K562 (cell line): ENCODE data around the gene STUB1. TPM values are rescaled to one million over a fixed set of nuclear protein-coding genes. Genes with fewer than 3 reads are reported as not detected.
A peak's percentile ranks its signal among the peaks of the same experiment; 100 is the strongest.

Source experiments
- BACH1 ChIP-seq: fragments of 200-800 bp; sonication (Bioruptor generic); IDR thresholded peaks from 2 replicates; pipeline ENCODE4 v1.6.1; 2016; ENCODE audit warnings: missing genetic modification characterization, missing compliant biosample characterization
- CCAR2 ChIP-seq: fragments of 200-400 bp; formaldehyde crosslinking; IDR thresholded peaks from 2 replicates; pipeline ENCODE4 v1.6.1; 2017; ENCODE audit warnings: mild to moderate bottlenecking, low read depth, low read length
- CSDE1 ChIP-seq, 2 experiments: fragments of 450-650 bp; IDR thresholded peaks; 2 replicates each; pipeline ENCODE4 v1.6.1; 2016; ENCODE audit warnings: mild to moderate bottlenecking in 1 of 2
- ESRRA ChIP-seq: fragments of 450-650 bp; IDR thresholded peaks from 2 replicates; pipeline ENCODE4 v1.6.1; 2014; ENCODE audit warnings: low read depth, mild to moderate bottlenecking, moderate library complexity, borderline replicate concordance
- ESRRB ChIP-seq: fragments of 250-450 bp; sonication (Bioruptor Pico); IDR thresholded peaks from 2 replicates; pipeline ENCODE4 v1.5.0; 2020; ENCODE audit warnings: mild to moderate bottlenecking, moderate library complexity, borderline replicate concordance
- IRF2 ChIP-seq: sonication (generic); formaldehyde crosslinking; IDR thresholded peaks from 2 replicates; pipeline ENCODE4 v1.8.1; 2022; ENCODE audit warnings: mild to moderate bottlenecking, missing genetic modification reagents
- KAT2B ChIP-seq: IDR thresholded peaks from one replicate; pipeline ENCODE4 v1.6.1; 2012; ENCODE audit warnings: low read depth, mild to moderate bottlenecking, control low read depth, inconsistent platforms, low read length, moderate library complexity
- MECOM ChIP-seq: fragments of 250-450 bp; sonication (Bioruptor Pico); IDR thresholded peaks from 2 replicates; pipeline ENCODE4 v1.8.0; 2022; ENCODE audit warnings: inconsistent platforms
- MYC ChIP-seq, 2 experiments: fragments of 250-450 bp in 1 of 2; sonication (Bioruptor Pico) in 1 of 2; IDR thresholded peaks; 2 replicates each; pipeline versions ENCODE4 v1.5.1 to v1.6.1; 2012 to 2021; ENCODE audit warnings: low read depth in 2 of 2, borderline replicate concordance in 1 of 2, improper control_type of control experiment in 1 of 2, low read length in 1 of 2, mild to moderate bottlenecking in 1 of 2, moderate library complexity in 1 of 2
- NCOA4 ChIP-seq: fragments of 450-650 bp; IDR thresholded peaks from 2 replicates; pipeline ENCODE4 v1.6.1; 2018; ENCODE audit warnings: mild to moderate bottlenecking; ENCODE audit not compliant: partially characterized antibody
- NR4A1 ChIP-seq, 2 experiments: fragments of 250-450 bp in 1 of 2; fragments of 450-650 bp in 1 of 2; sonication (Bioruptor Pico) in 1 of 2; IDR thresholded peaks; 2 replicates each; pipeline versions ENCODE4 v1.4.0 to v1.6.1; 2016 to 2020; ENCODE audit warnings: mild to moderate bottlenecking in 2 of 2, missing compliant biosample characterization in 1 of 2, missing genetic modification characterization in 1 of 2, moderate library complexity in 1 of 2
- PTBP1 ChIP-seq: fragments of 200-400 bp; formaldehyde crosslinking; IDR thresholded peaks from 2 replicates; pipeline ENCODE4 v1.6.1; 2017; ENCODE audit warnings: low read depth, low read length
- SIN3A ChIP-seq, 2 experiments: fragments of 150-350 bp in 1 of 2; IDR thresholded peaks; 2 replicates each; pipeline ENCODE4 v1.6.1; 2011 to 2016; ENCODE audit warnings: borderline replicate concordance in 2 of 2, low read depth in 2 of 2, low read length in 2 of 2, mild to moderate bottlenecking in 2 of 2, moderate library complexity in 2 of 2; ENCODE audit not compliant: control insufficient read depth in 1 of 2
- ZNF445 ChIP-seq: fragments of 250-450 bp; sonication (Bioruptor Pico); IDR thresholded peaks from 2 replicates; pipeline ENCODE4 v1.4.0; 2020; ENCODE audit warnings: low read depth, mild to moderate bottlenecking, moderate library complexity
- ZNF830 ChIP-seq: fragments of 250-450 bp; sonication (Bioruptor Pico); IDR thresholded peaks from 2 replicates; pipeline ENCODE4 v1.5.0; 2021; ENCODE audit warnings: mild to moderate bottlenecking
- polyA plus RNA-seq, 8 experiments: library from polyadenylated mRNA; depleted of rRNA in 4 of 8; stranded (reverse) in 5 of 8; unstranded in 3 of 8; fragments of >200 nt; fragmentation: Nextera tagmentation in 2 of 8; fragmentation: Illumina TruSeq in 1 of 8; extraction: Ambion mirVana in 2 of 8; extraction: Trizol in 1 of 8; gene quantifications; 2 replicates each; pipeline versions ENCODE4 v1.2.1 to v1.2.3, GENCODE V29; 2011 to 2014; ENCODE audit warnings: inconsistent platforms in 1 of 8, missing spikeins in 1 of 8
- total RNA-seq, 7 experiments: library from RNA; depleted of rRNA in 6 of 7; stranded (reverse); fragments of >200 nt in 6 of 7; fragmentation: Illumina TruSeq in 2 of 7; extraction: Trizol in 2 of 7; gene quantifications; 2 replicates each; pipeline versions ENCODE4 v1.2.1 to v1.2.3, GENCODE V29; 2011 to 2021; ENCODE audit warnings: low replicate concordance in 1 of 7
- TF ChIP-seq, protein P1 (sequence below), 2 experiments: fragments of 200-800 bp in 1 of 2; sonication (Bioruptor generic) in 1 of 2; sonication (generic) in 1 of 2; formaldehyde crosslinking in 1 of 2; IDR thresholded peaks in 1 of 2; conservative IDR thresholded peaks in 1 of 2; 2 replicates each; pipeline versions ENCODE4 v1.5.0 to v1.6.1; 2016 to 2020; ENCODE audit warnings: missing compliant biosample characterization in 1 of 2, missing genetic modification characterization in 1 of 2, missing genetic modification reagents in 1 of 2
- TF ChIP-seq, protein P2 (sequence below): sonication (generic); formaldehyde crosslinking; IDR thresholded peaks from 2 replicates; pipeline ENCODE4 v1.4.0; 2020; ENCODE audit warnings: mild to moderate bottlenecking, missing genetic modification reagents
- TF ChIP-seq, protein P3 (sequence below), 2 experiments: fragments of 450-650 bp; IDR thresholded peaks; 2 replicates each; pipeline ENCODE4 v1.6.1; 2016
- TF ChIP-seq, protein P4 (sequence below): fragments of 450-650 bp; formaldehyde crosslinking; IDR thresholded peaks from 2 replicates; pipeline ENCODE4 v1.4.0; 2022; ENCODE audit warnings: missing genetic modification characterization

Gene STUB1
- total and polyA plus RNA-seq, 9 of the 15 experiments (the other 6 are each of a cell fraction or from before 2014, with no cell fraction given): 10.6 to 251 (median 152) TPM

DNA sequence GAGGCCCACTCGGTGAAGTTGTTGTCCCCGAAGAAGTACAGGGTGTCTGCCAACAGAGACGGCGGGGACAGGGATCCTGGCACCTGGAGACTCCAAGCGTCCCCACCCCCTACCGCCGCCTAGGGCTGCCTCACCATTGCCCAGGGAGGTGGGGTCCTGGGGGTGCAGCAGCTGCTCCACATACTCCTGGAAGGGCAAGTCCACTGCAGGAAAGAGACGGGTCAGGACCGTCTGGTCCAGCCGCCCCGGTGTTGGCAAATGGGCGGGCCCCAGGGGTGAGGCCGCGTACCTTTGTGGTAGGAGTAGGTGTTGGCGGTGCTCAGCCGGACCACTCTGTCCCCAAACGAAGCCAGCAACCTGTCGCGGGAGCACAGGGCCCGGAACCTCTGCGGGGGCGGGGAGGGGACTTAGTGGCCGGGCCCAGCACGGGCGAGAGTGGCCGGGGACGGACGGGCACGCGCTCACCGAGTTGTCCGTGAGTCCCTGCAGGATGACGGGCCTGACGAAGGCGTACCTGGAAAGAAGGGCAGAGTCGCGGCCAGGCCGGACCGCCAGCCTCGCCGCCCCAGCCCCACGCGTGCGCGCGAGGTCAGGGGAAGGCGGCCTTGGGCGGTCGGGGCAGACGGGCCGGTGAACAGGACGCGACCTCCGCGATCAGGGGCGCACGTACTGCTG, 3.3 kb downstream of the STUB1 start (continued):
- TF ChIP-seq, protein P1, sequence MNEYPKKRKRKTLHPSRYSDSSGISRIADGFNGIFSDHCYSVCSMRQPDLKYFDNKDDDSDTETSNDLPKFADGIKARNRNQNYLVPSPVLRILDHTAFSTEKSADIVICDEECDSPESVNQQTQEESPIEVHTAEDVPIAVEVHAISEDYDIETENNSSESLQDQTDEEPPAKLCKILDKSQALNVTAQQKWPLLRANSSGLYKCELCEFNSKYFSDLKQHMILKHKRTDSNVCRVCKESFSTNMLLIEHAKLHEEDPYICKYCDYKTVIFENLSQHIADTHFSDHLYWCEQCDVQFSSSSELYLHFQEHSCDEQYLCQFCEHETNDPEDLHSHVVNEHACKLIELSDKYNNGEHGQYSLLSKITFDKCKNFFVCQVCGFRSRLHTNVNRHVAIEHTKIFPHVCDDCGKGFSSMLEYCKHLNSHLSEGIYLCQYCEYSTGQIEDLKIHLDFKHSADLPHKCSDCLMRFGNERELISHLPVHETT (CRISPR knock-in tag; conservative IDR thresholded peaks at IDR 0.05 in 1 of 2, IDR thresholded peaks at IDR 0.05 in 1 of 2): no peak
- TF ChIP-seq, protein P2, sequence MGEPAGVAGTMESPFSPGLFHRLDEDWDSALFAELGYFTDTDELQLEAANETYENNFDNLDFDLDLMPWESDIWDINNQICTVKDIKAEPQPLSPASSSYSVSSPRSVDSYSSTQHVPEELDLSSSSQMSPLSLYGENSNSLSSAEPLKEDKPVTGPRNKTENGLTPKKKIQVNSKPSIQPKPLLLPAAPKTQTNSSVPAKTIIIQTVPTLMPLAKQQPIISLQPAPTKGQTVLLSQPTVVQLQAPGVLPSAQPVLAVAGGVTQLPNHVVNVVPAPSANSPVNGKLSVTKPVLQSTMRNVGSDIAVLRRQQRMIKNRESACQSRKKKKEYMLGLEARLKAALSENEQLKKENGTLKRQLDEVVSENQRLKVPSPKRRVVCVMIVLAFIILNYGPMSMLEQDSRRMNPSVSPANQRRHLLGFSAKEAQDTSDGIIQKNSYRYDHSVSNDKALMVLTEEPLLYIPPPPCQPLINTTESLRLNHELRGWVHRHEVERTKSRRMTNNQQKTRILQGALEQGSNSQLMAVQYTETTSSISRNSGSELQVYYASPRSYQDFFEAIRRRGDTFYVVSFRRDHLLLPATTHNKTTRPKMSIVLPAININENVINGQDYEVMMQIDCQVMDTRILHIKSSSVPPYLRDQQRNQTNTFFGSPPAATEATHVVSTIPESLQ (CRISPR knock-in tag): 0 out of 2 replicates have a peak, but pooled peaks have one; percentile 69
- TF ChIP-seq MYC (IDR thresholded peaks at IDR 0.05; ENCODE audit: low read depth, low read length) (no peak), MYC (CRISPR knock-in tag; IDR thresholded peaks at IDR 0.05; ENCODE audit: borderline replicate concordance, low read depth) (0 out of 2 replicates have a peak, but pooled peaks have one; percentile 25), ESRRA (no peak), PTBP1 (0 out of 2 replicates have a peak, but pooled peaks have one; percentile 29), KAT2B (no peak), ZNF445 (CRISPR knock-in tag) (peak; percentile 50; the same call in 1 of the 2 replicates), CSDE1 (IDR thresholded peaks at IDR 0.05) (no peak), NR4A1 (CRISPR knock-in tag; IDR thresholded peaks at IDR 0.05) (peak; percentile 59; the same call in 1 of the 2 replicates), NR4A1 (tag; IDR thresholded peaks at IDR 0.05) (no peak), NCOA4 (no peak), BACH1 (tag) (no peak), SIN3A (IDR thresholded peaks at IDR 0.05; ENCODE audit: borderline replicate concordance in 2 of 2, control insufficient read depth in 1 of 2, low read depth in 2 of 2, low read length in 2 of 2) (peak in 1 of 2 experiments; percentile 16; a peak in 1 of 4 replicates), ZNF830 (CRISPR knock-in tag) (peak; percentile 89; the same call in 1 of the 2 replicates), IRF2 (CRISPR knock-in tag) (peak; percentile 53; the same call in 1 of the 2 replicates), MECOM (no peak), CCAR2 (no peak), ESRRB (CRISPR knock-in tag) (no peak)
- TF ChIP-seq, protein P3, sequence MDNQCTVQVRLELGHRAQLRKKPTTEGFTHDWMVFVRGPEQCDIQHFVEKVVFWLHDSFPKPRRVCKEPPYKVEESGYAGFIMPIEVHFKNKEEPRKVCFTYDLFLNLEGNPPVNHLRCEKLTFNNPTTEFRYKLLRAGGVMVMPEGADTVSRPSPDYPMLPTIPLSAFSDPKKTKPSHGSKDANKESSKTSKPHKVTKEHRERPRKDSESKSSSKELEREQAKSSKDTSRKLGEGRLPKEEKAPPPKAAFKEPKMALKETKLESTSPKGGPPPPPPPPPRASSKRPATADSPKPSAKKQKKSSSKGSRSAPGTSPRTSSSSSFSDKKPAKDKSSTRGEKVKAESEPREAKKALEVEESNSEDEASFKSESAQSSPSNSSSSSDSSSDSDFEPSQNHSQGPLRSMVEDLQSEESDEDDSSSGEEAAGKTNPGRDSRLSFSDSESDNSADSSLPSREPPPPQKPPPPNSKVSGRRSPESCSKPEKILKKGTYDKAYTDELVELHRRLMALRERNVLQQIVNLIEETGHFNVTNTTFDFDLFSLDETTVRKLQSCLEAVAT (IDR thresholded peaks at IDR 0.05): no peak
- TF ChIP-seq, protein P4, sequence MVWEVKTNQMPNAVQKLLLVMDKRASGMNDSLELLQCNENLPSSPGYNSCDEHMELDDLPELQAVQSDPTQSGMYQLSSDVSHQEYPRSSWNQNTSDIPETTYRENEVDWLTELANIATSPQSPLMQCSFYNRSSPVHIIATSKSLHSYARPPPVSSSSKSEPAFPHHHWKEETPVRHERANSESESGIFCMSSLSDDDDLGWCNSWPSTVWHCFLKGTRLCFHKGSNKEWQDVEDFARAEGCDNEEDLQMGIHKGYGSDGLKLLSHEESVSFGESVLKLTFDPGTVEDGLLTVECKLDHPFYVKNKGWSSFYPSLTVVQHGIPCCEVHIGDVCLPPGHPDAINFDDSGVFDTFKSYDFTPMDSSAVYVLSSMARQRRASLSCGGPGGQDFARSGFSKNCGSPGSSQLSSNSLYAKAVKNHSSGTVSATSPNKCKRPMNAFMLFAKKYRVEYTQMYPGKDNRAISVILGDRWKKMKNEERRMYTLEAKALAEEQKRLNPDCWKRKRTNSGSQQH (CRISPR knock-in tag): peak; percentile 78; the same call in 1 of the 2 replicates
